GM12801 (cell line): ENCODE data around the gene SLC25A36.

Experiments used
- CTCF ChIP-seq: IDR thresholded peaks from one replicate; pipeline ENCODE4 v1.5.1; 2011; ENCODE audit warnings: control low read depth; ENCODE audit not compliant: insufficient read length; ENCODE audit errors: extremely low read depth

SLC25A36 gene, protein sequence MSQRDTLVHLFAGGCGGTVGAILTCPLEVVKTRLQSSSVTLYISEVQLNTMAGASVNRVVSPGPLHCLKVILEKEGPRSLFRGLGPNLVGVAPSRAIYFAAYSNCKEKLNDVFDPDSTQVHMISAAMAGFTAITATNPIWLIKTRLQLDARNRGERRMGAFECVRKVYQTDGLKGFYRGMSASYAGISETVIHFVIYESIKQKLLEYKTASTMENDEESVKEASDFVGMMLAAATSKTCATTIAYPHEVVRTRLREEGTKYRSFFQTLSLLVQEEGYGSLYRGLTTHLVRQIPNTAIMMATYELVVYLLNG

DNA sequence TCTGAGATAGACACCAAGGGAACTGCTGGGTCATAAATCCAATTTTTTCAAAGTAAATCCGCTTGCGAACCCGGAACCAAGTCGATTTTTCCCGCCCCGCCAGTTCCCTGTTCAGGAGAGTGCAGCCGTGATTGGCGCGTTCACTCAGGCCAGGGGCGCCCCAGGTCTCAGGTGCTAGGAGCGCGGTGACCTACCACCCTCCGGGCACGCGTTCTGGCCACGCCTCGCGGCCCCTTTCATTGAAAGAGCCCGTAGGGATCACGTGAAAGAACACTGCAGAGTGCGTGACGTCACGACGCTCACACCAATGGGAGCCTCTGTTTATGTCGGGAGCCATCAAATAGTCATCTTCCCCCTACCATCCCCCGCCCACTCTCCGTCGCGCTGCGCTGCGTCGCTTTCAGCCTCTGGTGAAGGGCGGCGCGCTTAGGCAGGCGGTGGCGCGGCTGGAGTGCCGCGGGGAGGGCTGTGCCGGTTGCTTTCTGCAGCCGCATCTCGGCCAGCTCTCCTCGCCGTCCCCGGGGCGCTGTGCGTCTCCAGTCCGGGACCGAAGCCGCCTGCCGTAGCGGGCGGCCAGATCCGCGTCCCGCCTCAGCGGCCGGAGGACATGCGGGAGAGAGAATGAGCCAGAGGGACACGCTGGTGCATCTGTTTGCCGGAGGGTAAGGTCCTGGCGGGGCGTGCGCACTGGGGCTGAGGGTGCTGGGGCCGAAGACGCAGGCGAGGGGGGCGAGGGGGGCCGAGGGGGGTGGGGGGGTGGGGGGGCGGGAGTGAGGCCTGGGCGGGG, at the start of gene SLC25A36:
Gene SLC25A36 (plus strand): TSS at position 403 of the 787 bp plus-strand sequence. CDS start 219 bp downstream, at position 622.
- TF ChIP-seq CTCF, result no peak

DNA sequence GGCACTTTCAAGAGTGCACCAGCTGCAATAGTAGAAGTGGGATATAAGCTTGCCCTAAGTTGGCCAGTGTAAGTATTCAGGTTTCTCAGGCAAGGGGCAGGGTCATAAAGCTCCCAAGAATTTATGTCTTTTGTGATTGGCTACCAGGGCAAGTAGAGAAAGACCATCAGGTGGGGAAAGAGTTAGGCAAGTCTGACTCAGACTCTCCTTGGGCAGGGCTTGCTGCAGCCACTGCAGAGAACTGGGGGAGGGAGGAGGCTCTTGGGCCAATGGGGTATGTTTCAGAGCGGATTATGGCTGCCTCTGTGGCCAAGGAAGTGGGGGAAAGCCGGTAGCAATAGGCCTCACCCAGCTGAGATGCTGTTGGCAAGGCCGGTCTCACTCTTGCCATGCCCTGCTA, 44.6 kb upstream of the SLC25A36 start:
- no peak for TF ChIP-seq CTCF

- no peak for TF ChIP-seq CTCF
These were observed 43.1 kb upstream of the SLC25A36 start for GRCh38 chr3:140898340-140899180.

DNA sequence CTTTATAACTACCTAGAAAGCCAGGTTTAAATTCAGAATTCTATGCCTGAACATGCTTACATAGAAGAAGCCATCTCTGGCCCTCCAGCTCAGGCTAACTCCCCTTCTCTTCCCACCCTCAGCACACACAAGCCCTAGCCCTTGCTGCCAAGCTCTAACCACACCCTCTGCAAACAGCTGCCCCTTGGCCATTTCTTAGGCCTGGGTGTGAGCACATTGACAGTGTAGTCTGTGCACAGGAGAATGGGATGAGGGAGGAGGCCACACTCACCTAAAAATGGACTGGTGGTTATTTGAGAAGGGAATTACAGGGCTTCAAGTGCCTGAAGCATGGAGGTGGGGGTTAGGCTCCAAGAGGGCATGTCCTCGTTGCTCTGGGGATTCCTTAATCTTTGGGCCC, 42.3 kb upstream of the SLC25A36 start:
- TF ChIP-seq CTCF, result no peak

DNA sequence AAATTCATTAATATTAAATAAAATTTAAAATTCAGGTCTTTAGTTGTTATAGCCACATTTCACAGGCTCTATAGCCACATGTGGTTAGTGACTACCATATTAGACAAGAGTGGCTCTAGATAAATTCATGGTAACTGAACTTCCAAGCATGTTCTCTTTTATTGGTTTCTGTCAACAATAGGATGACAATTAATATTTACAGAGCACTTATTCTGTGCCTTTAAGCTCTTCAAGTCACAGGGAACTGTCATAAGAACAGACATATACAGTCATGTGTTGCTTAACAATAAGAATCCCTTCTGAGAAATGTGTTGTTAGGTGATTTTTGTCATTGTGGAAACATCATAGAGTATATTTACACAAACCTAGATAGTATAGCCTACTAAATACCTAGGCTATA, 38.8 kb upstream of the SLC25A36 start:
- no peak for TF ChIP-seq CTCF

- no peak for TF ChIP-seq CTCF
These were observed 38.4 kb upstream of the SLC25A36 start for GRCh38 chr3:140903196-140903595.

- no peak for TF ChIP-seq CTCF
These were observed 37.1 kb upstream of the SLC25A36 start for GRCh38 chr3:140904521-140904920.
